H54 (cell line): ENCODE data around the gene HAGH.
A peak's percentile ranks its signal among the peaks of the same experiment; 100 is the strongest.

Experiments used
- DNase-seq: peaks from one replicate; pipeline ENCODE4 v3.0.0; 2011; ENCODE audit warnings: low spot score, mixed read lengths; ENCODE audit not compliant: insufficient read length
- FAIRE-seq: peaks from 3 replicates; lab custom pipeline; 2011; peaks lifted over from hg19 to GRCh38; lab: Jason Lieb, UNC
- POLR2A ChIP-seq: IDR thresholded peaks from 2 replicates; pipeline ENCODE4 v1.6.1; 2011; ENCODE audit warnings: low read depth, mild to moderate bottlenecking, low read length

The HAGH gene

GRCh38 chr16:1772362-1772907 is 54.2 kb downstream of the HAGH start, which contains the start of gene EME2:
TSS of gene EME2 (plus strand) at chr16:1772810. CDS start at chr16:1773228, 418 bp downstream.
- TF ChIP-seq POLR2A = no peak
- FAIRE-seq (no peak), DNase-seq (peak; percentile 53)

DNA sequence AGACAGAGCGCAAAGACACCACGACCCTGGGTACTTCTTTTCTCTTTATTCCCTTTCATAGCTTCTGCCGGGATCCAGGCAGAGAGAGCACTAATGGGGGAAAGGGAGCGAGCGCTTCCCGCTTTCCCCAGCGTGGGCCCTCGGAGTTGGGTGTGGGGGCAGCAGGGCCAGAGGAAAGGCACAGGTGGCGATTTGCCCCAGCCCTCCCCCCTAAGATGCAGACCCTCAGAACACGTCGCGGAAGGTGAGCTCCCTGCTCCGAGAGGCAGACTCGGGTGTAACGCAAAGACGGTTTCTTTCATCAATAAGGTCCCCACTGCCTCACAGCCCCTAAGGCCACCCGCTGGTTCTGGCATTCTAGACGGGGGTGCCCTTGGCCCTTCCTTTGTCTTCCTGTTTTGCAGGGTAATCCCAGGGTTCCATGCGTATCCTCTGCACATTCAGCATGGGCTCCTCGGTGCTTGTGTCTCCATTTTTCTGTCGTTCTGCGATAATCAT is 54.7 kb downstream of the HAGH start:
- FAIRE-seq (no peak), DNase-seq (no peak)
- no peak for TF ChIP-seq POLR2A

DNA sequence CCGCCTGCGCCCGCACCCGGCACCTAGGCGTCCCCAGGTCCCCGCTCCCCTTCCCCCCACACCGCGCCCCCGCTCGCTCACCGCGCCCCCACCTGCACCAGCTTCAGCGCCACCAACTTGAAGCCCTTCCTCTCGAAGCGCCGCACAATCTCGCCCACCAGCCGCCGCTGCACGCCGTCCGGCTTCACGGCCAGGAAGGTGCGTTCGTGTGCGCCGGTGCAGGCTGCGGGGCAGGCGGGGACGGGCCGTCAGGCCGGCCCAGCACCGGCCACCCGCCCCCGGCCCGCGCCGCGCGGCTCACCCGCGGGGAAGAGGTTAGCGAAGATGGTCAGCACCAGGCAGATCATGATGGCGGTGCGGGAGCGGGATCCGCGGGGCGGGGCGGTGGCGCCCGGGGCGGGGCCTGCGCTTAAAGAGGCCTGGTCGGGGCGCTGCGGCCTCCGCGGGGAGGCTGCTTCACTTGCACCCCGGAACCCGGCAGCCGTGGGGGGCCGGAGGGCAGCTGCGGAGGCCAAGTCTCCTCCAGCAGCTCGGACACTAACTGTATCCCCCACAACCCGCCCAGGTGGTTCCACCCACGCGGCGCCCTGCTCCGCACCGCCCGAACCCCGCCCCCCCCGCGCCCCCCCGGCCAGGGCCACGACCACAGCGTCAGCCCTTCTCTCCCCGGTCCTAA is 55.3 kb downstream of the HAGH start, which contains the start of gene NME3:
TSS of gene NME3 (minus strand) at position 356 of the 676 bp plus-strand sequence. CDS start at position 347, 9 bp downstream.
- TF ChIP-seq POLR2A = no peak
- DNase-seq (no peak), FAIRE-seq (no peak)

GRCh38 chr16:1770328-1771187 is 56.1 kb downstream of the HAGH start:
- FAIRE-seq = no peak
- no peak for DNase-seq
- no peak for TF ChIP-seq POLR2A

- no peak for FAIRE-seq
- TF ChIP-seq POLR2A = no peak
- DNase-seq = no peak
These were observed 57.0 kb downstream of the HAGH start for GRCh38 chr16:1769402-1770300.

GRCh38 chr16:1768767-1769401 is 57.7 kb downstream of the HAGH start:
- FAIRE-seq (no peak), DNase-seq (no peak)
- no peak for TF ChIP-seq POLR2A

- FAIRE-seq (no peak), DNase-seq (no peak)
- no peak for TF ChIP-seq POLR2A
These were observed 58.4 kb downstream of the HAGH start for GRCh38 chr16:1768061-1768766.

DNA sequence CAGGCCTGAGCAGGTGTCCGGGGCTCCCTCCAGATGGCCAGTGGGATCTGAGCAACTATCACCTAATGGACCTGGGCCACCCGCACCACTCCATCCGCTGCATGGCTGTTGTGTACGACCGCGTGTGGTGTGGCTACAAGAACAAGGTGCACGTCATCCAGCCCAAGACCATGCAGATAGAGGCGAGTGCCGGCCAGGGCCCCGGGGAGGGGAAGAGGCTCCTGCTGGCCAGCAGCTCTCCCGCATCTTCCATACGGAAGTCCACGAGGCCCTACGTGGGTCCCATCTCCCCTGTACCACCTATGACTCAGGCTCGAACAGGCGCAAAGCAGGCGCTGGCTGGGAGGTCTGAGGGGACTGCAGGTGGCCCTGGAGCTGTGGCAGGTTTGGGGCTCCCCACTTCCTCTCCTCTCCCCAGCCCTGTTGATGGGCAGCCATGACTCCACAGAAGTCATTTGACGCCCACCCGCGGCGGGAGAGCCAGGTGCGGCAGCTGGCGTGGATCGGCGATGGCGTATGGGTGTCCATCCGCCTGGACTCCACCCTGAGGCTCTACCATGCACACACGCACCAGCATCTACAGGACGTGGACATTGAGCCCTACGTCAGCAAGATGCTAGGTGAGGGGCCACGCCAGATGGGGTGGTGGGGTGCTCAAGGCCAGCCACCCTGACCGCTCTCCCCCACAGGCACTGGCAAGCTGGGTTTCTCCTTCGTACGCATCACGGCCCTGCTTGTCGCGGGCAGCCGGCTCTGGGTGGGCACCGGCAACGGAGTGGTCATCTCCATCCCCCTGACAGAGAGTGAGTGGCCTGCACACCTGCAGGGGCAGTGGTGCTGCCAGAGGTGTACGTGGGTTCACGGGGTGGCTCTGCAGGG is 59.3 kb downstream of the HAGH start:
- FAIRE-seq = no peak
- no peak for DNase-seq

GRCh38 chr16:1766701-1767100 is 59.9 kb downstream of the HAGH start:
- no peak for TF ChIP-seq POLR2A
- DNase-seq (no peak), FAIRE-seq (no peak)

More for the DNA sequence above, 59.3 kb downstream of the HAGH start:
- TF ChIP-seq POLR2A = no peak

- DNase-seq = no peak
- FAIRE-seq = no peak
- TF ChIP-seq POLR2A = no peak
These were observed 60.4 kb downstream of the HAGH start for GRCh38 chr16:1766231-1766630.

GRCh38 chr16:1765826-1766225 is 60.8 kb downstream of the HAGH start:
- DNase-seq = no peak
- no peak for FAIRE-seq
- no peak for TF ChIP-seq POLR2A
